Spleen (tissue), 11 donors: ENCODE data around the gene VWF. TPM values are rescaled to one million over a fixed set of nuclear protein-coding genes. Genes with fewer than 3 reads are reported as not detected.

ENCODE experiments used
- DNase-seq: peaks from one replicate; pipeline ENCODE4 v3.0.0-alpha.2; 2020
- H3K27ac ChIP-seq, 8 donors: fragments of 200-600 bp; sonication (generic) in 7 of 8; 1 replicate in 4 of 8; 2 replicates in 4 of 8; pipeline versions ENCODE4 v1.5.0 to v1.8.0; 2016 to 2021; ENCODE audit warnings: inconsistent platforms in 4 of 8, mild to moderate bottlenecking in 4 of 8, moderate library complexity in 1 of 8
- H3K27me3 ChIP-seq, 7 donors: fragments of 200-600 bp; sonication (generic) in 6 of 7; replicated peaks in 1 of 7; 1 replicate in 4 of 7; 2 replicates in 3 of 7; pipeline versions ENCODE4 v1.5.0 to v1.8.0; 2016 to 2021; ENCODE audit warnings: inconsistent platforms in 3 of 7, mild to moderate bottlenecking in 1 of 7
- H3K36me3 ChIP-seq, 6 donors: fragments of 200-600 bp; sonication (generic) in 5 of 6; 1 replicate in 4 of 6; 2 replicates in 2 of 6; pipeline versions ENCODE4 v1.5.0 to v1.8.0; 2016 to 2021; ENCODE audit warnings: inconsistent platforms in 2 of 6
- H3K4me1 ChIP-seq, 6 donors: fragments of 200-600 bp; sonication (generic) in 5 of 6; 1 replicate in 3 of 6; 2 replicates in 3 of 6; pipeline versions ENCODE4 v1.5.0 to v1.8.0; 2016 to 2021; ENCODE audit warnings: inconsistent platforms in 3 of 6
- H3K4me3 ChIP-seq, 8 donors: fragments of 200-600 bp; sonication (generic) in 7 of 8; 1 replicate in 4 of 8; 2 replicates in 4 of 8; pipeline versions ENCODE4 v1.5.0 to v1.8.0; 2016 to 2021; ENCODE audit warnings: inconsistent platforms in 4 of 8, mild to moderate bottlenecking in 4 of 8, moderate library complexity in 2 of 8
- H3K9me3 ChIP-seq, 8 donors: fragments of 200-600 bp; sonication (generic) in 7 of 8; 1 replicate in 4 of 8; 2 replicates in 4 of 8; pipeline versions ENCODE4 v1.5.0 to v1.8.0; 2016 to 2021; ENCODE audit warnings: inconsistent platforms in 4 of 8
- POLR2A ChIP-seq, 3 donors: fragments of 450-650 bp; IDR thresholded peaks; one replicate each; pipeline ENCODE4 v1.5.1; 2017; ENCODE audit warnings: antibody characterized with exemption in 3 of 3, mild to moderate bottlenecking in 1 of 3
- POLR2AphosphoS5 ChIP-seq, 3 donors: sonication (generic); formaldehyde crosslinking; IDR thresholded peaks; one replicate each; pipeline ENCODE4 v1.5.1; 2017; ENCODE audit warnings: antibody characterized with exemption in 3 of 3
- WGBS, 5 donors: extraction: QIAGEN DNeasy Blood & Tissue Kit in 3 of 5; methylation state at CpG; one replicate each; pipeline versions ENCODE4 v1.1.5 to v1.1.7; 2013 to 2018; 5-methylcytosine and 5-hydroxymethylcytosine counted together
- intact Hi-C: fragments of 100-400 bp; cut with DNase I; formaldehyde crosslinking; loops from one replicate; pipeline ENCODE4 v1.15.0; 2023; ENCODE audit warnings: low total_unique reads
- polyA plus RNA-seq, 3 donors: library from polyadenylated mRNA; stranded (reverse); fragments of 200-250 nt; gene quantifications; one replicate each; pipeline ENCODE4 v1.2.1, GENCODE V29; 2013
- total RNA-seq, 7 donors: library from RNA; depleted of rRNA in 3 of 7; stranded (reverse); fragments of >200 nt in 3 of 7; fragmentation: NEBNext Ultra II Directional in 4 of 7; extraction: Animal tissue kit (Norgen Biotek cat#: 25700) in 4 of 7; gene quantifications; one replicate each; pipeline versions ENCODE4 v1.1.0 to v1.2.1, GENCODE V29; 2016 to 2021
- TF ChIP-seq, protein P1 (sequence below), 11 experiments: fragments of 200-600 bp in 7 of 11; fragments of 450-650 bp in 4 of 11; sonication (generic) in 4 of 11; IDR thresholded peaks in 8 of 11; conservative IDR thresholded peaks in 3 of 11; 1 replicate in 7 of 11; 2 replicates in 4 of 11; pipeline versions ENCODE4 v1.4.0 to v1.8.0; 2016 to 2021; ENCODE audit warnings: antibody characterized with exemption in 11 of 11, inconsistent platforms in 4 of 11, mild to moderate bottlenecking in 1 of 11
- donor health status: healthy with polysubstance abuse.
- donor health status: DM: no; HTN: no; CAD: no; lungs with moderate emphysema.
- donor health status: DM: no; HTN: no; CAD: no.
- donor health status: Bipolar disorder and iron deficiency.
- donor health status: healthy.
- donor health status: DM: no; HTN: no; CAD: no.
- donor health status: DM: yes; HTN: yes; CAD: no.

Gene VWF
- total and polyA plus RNA-seq, 10 donors = 12.9 to 957 (median 321) TPM

DNA sequence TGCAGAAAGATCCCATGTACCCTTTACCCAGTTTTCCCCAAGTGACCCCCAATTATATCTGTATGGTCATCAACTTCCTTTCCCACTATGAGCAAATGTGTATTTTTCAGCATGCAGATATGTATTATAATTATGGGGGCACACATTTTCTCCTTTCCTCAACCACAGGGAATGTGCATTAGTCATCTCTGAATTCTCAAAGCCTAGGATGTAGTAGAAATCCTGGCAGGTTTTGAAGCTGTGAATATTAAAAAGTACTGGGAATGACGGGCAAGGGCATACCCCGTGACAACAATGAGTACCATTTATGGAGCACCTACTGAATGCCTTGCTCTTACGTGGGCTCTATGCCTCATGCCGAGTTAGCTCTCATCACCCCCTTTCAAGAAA is 71.5 kb downstream of the VWF start:
- DNase-seq = no peak
- H3K36me3 ChIP-seq = peaks cover 0 to 27% (median 2%) of the 10 kb centered on the region in 6 donors
- H3K27ac ChIP-seq = peak overlapping the region in 3 of 8 donors; percentile 20 to 67 (median 51)
- intact Hi-C loops = no loop called here
- peaks cover 0 to 22% (median 8%) of the 10 kb centered on the region in 7 donors for H3K27me3 ChIP-seq
- no peak for TF ChIP-seq POLR2A (IDR thresholded peaks at IDR 0.05)
- TF ChIP-seq, protein P1, sequence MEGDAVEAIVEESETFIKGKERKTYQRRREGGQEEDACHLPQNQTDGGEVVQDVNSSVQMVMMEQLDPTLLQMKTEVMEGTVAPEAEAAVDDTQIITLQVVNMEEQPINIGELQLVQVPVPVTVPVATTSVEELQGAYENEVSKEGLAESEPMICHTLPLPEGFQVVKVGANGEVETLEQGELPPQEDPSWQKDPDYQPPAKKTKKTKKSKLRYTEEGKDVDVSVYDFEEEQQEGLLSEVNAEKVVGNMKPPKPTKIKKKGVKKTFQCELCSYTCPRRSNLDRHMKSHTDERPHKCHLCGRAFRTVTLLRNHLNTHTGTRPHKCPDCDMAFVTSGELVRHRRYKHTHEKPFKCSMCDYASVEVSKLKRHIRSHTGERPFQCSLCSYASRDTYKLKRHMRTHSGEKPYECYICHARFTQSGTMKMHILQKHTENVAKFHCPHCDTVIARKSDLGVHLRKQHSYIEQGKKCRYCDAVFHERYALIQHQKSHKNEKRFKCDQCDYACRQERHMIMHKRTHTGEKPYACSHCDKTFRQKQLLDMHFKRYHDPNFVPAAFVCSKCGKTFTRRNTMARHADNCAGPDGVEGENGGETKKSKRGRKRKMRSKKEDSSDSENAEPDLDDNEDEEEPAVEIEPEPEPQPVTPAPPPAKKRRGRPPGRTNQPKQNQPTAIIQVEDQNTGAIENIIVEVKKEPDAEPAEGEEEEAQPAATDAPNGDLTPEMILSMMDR (IDR thresholded peaks at IDR 0.05 in 8 of 11, conservative IDR thresholded peaks at IDR 0.05 in 3 of 11) = no peak
- no peak for TF ChIP-seq POLR2AphosphoS5 (IDR thresholded peaks at IDR 0.05)
- peaks cover 0 to 29% (median 7%) of the 10 kb centered on the region in 6 donors for H3K4me1 ChIP-seq
- H3K4me3 ChIP-seq = no peak overlapping the region
- WGBS, 5 donors = 91 to 98% (median 95%) methylated on average over 4 of the region's 4 CpGs
- H3K9me3 ChIP-seq = no peaks in the 10 kb centered on the region

DNA sequence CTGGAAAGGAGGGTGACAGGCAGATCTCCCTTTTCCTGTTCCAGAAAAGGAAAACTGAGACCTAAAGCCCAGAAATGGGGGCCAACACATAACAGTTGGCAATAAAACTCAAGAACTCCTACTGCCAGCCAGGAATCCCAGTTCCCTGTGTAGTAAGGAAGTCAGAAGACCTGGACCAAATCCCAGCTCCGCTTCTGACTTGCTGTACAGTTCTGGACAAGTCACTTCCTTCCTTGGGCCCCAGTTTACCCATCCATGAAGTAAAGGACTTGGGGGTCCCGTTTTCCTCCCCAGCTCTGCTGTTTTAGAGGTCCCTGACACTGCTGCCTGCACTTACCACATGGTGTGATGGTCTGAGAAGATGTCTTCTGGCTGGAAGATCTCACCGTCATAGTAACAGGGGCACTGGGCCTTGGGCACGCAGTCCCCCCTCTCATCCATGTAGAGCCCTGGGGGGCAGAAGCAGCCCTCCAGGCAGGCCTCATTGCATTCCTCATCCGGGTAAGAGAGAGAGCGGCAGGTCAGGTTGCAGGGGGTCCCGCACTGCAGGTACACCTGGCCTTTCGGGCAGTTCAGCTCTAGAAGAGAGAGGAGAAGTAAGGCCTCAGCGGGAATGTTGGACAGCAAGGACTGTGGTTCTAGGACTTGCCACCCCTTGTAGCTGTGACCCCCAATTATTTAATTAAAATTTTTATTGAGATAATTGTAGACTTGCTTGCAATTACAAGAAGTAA is 72.1 kb downstream of the VWF start:
- Histone ChIP-seq H3K4me3 (no peak overlapping the region), H3K9me3 (no peaks in the 10 kb centered on the region), H3K4me1 (peaks cover 0 to 29% (median 7%) of the 10 kb centered on the region in 6 donors), H3K36me3 (peaks cover 0 to 23% (median 2%) of the 10 kb centered on the region in 6 donors), H3K27me3 (peaks cover 0 to 16% (median 8%) of the 10 kb centered on the region in 7 donors), H3K27ac (peak overlapping the region in 1 of 8 donors; percentile 35)
- intact Hi-C loops = no loop called here
- DNase-seq = peak; percentile 28
- WGBS, 5 donors = 91 to 94% (median 92%) methylated on average over 8 to 9 of the region's 9 CpGs
- TF ChIP-seq POLR2A (IDR thresholded peaks at IDR 0.05) = no peak
- peak in 1 of 3 donors; percentile 9 for TF ChIP-seq POLR2AphosphoS5 (IDR thresholded peaks at IDR 0.05)

DNA sequence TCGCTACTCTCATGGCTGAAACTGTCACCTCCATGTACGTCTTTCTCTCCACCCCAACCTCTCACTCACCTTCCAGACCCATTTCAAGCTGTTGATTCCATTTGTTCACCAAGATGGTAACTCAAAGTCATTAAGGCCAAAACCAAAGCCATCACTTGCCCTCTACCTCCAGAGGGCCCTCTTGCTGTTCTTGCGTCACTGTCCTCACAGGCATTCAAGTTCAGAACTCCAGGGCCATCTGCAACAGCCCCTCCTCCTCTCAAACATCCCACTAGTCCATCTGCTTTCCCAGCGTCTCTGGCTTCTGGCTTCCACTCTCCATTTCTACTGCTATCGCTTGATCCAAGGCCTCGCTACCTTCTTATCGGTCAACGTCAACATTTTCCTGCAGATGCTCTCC is 74.5 kb downstream of the VWF start:
- Histone ChIP-seq H3K4me1 (peaks cover 0 to 18% (median 2%) of the 10 kb centered on the region in 6 donors), H3K36me3 (peaks cover 0 to 29% (median 2%) of the 10 kb centered on the region in 6 donors), H3K27me3 (no peaks in the 10 kb centered on the region), H3K4me3 (no peak overlapping the region), H3K27ac (no peak overlapping the region), H3K9me3 (no peaks in the 10 kb centered on the region)
- DNase-seq = peak; percentile 11
- intact Hi-C loops = no loop called here
- 95 to 96% (median 95%) methylated on average over 8 of the region's 8 CpGs for WGBS, 5 donors
- no peak for TF ChIP-seq POLR2AphosphoS5 (IDR thresholded peaks at IDR 0.05)
- TF ChIP-seq, protein P1 (IDR thresholded peaks at IDR 0.05 in 8 of 11, conservative IDR thresholded peaks at IDR 0.05 in 3 of 11) = no peak
- TF ChIP-seq POLR2A (IDR thresholded peaks at IDR 0.05) = no peak

DNA sequence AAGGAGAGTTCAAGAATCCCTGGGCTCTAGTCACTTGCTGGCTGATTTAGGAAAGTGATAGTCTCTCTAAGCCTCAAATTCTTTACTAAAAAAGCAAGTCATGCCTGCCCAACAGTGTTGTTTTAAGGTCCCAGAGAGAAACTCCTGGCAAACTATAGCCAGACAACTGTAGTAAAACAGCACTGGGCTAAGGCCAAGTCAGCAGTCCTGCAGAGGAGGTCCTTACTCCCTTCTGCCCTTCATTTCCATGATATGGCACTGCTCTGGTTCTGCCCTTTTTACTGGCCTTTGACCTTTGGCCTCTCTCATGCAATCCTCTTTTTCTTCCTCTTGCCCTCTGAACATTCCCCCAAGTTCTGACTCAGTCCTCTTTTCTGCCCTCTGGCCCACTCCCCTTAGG is 74.9 kb downstream of the VWF start:
- H3K9me3 ChIP-seq = no peaks in the 10 kb centered on the region
- TF ChIP-seq POLR2A (IDR thresholded peaks at IDR 0.05) (no peak), POLR2AphosphoS5 (IDR thresholded peaks at IDR 0.05) (no peak)
- TF ChIP-seq, protein P1 (IDR thresholded peaks at IDR 0.05 in 8 of 11, conservative IDR thresholded peaks at IDR 0.05 in 3 of 11) = no peak
- intact Hi-C loops = no loop called here
- no peaks in the 10 kb centered on the region for H3K27me3 ChIP-seq
- H3K36me3 ChIP-seq = peaks cover 0 to 33% (median 2%) of the 10 kb centered on the region in 6 donors
- H3K4me3 ChIP-seq = no peak overlapping the region
- DNase-seq = no peak
- H3K4me1 ChIP-seq = peaks cover 0 to 17% (median 2%) of the 10 kb centered on the region in 6 donors
- H3K27ac ChIP-seq = no peak overlapping the region
